H9 (cell line): ENCODE data around the gene THSD7B. TPM values are rescaled to one million over a fixed set of nuclear protein-coding genes. Genes with fewer than 3 reads are reported as not detected.
"Not testable (repeated sequence)": the region's sequence is repeated elsewhere in the genome, so short reads cannot be mapped to it uniquely, and the experiment has no call there.

Experiments
- DNase-seq: peaks from one replicate; pipeline ENCODE4 v3.0.0-alpha.2; 2017
- H2AFZ ChIP-seq: one replicate; pipeline ENCODE4 v1.6.1; 2013; ENCODE audit warnings: mild to moderate bottlenecking, low read length, control low read depth, moderate library complexity
- H2AK5ac ChIP-seq: 2 replicates; pipeline ENCODE4 v1.6.1; 2013; ENCODE audit warnings: low read length, control low read depth, mixed read lengths; ENCODE audit not compliant: insufficient read length
- H2BK120ac ChIP-seq: one replicate; pipeline ENCODE4 v1.6.1; 2013; ENCODE audit warnings: low read depth, mild to moderate bottlenecking, low read length, control low read depth, inconsistent platforms; ENCODE audit not compliant: poor library complexity, severe bottlenecking
- H2BK12ac ChIP-seq: 2 replicates; pipeline ENCODE4 v1.6.1; 2013; ENCODE audit warnings: low read length, control low read depth, mixed read lengths, low read depth; ENCODE audit not compliant: insufficient read length
- H2BK15ac ChIP-seq: 2 replicates; pipeline ENCODE4 v1.6.1; 2013; ENCODE audit warnings: low read depth, low read length, control low read depth
- H2BK20ac ChIP-seq: one replicate; pipeline ENCODE4 v1.6.1; 2013; ENCODE audit warnings: low read depth, mild to moderate bottlenecking, low read length, control low read depth, inconsistent platforms; ENCODE audit not compliant: poor library complexity, severe bottlenecking
- H2BK5ac ChIP-seq: 2 replicates; pipeline ENCODE4 v1.6.1; 2013; ENCODE audit warnings: low read length, control low read depth, mixed read lengths; ENCODE audit not compliant: insufficient read length
- H3K14ac ChIP-seq: 2 replicates; pipeline ENCODE4 v1.6.1; 2013; ENCODE audit warnings: low read length, control low read depth; ENCODE audit not compliant: insufficient read depth
- H3K18ac ChIP-seq: 2 replicates; pipeline ENCODE4 v1.6.1; 2013; ENCODE audit warnings: low read depth, mild to moderate bottlenecking, mixed read lengths, low read length, control low read depth; ENCODE audit not compliant: insufficient read length
- H3K23ac ChIP-seq: 2 replicates; pipeline ENCODE4 v1.6.1; 2013; ENCODE audit warnings: low read length, control low read depth, mixed read lengths, low read depth; ENCODE audit not compliant: insufficient read length
- H3K23me2 ChIP-seq: 2 replicates; pipeline ENCODE4 v1.6.1; 2013; ENCODE audit warnings: low read depth, mild to moderate bottlenecking, mixed read lengths, low read length, control low read depth; ENCODE audit not compliant: insufficient read length, poor library complexity, severe bottlenecking
- H3K27ac ChIP-seq: 2 replicates; pipeline ENCODE4 v1.5.1; 2013; ENCODE audit warnings: low read length, control low read depth, mixed read lengths, low read depth; ENCODE audit not compliant: insufficient read length
- H3K27me3 ChIP-seq: 2 replicates; pipeline ENCODE4 v1.6.1; 2013; ENCODE audit warnings: low read length, control low read depth, inconsistent platforms; ENCODE audit not compliant: insufficient read depth
- H3K4ac ChIP-seq: 2 replicates; pipeline ENCODE4 v1.6.1; 2013; ENCODE audit warnings: low read depth, mild to moderate bottlenecking, control low read depth, inconsistent platforms, low read length, moderate library complexity
- H3K4me1 ChIP-seq: 2 replicates; pipeline ENCODE4 v1.6.1; 2013; ENCODE audit warnings: low read length, control low read depth, inconsistent platforms; ENCODE audit not compliant: insufficient read depth
- H3K4me2 ChIP-seq: 2 replicates; pipeline ENCODE4 v1.6.1; 2013; ENCODE audit warnings: low read length, control low read depth, mixed read lengths; ENCODE audit not compliant: insufficient read length, insufficient read depth
- H3K56ac ChIP-seq: 2 replicates; pipeline ENCODE4 v1.6.1; 2013; ENCODE audit warnings: low read depth, mild to moderate bottlenecking, mixed read lengths, low read length, control low read depth; ENCODE audit not compliant: insufficient read length
- H3K79me1 ChIP-seq: 2 replicates; pipeline ENCODE4 v1.6.1; 2013; ENCODE audit warnings: low read depth, mild to moderate bottlenecking, moderate library complexity, low read length, control low read depth, inconsistent platforms; ENCODE audit not compliant: insufficient read depth, poor library complexity, severe bottlenecking
- H3K79me2 ChIP-seq: 2 replicates; pipeline ENCODE4 v1.6.1; 2013; ENCODE audit warnings: low read length, control low read depth, inconsistent platforms; ENCODE audit not compliant: insufficient read depth
- H3K9ac ChIP-seq: 2 replicates; pipeline ENCODE4 v1.6.1; 2013; ENCODE audit warnings: low read length, control low read depth, mixed read lengths; ENCODE audit not compliant: insufficient read length; ENCODE audit errors: extremely low read depth
- H3K9me3 ChIP-seq: one replicate; pipeline ENCODE4 v1.6.1; 2013; ENCODE audit warnings: low read depth, low read length, inconsistent platforms; ENCODE audit not compliant: control insufficient read depth
- H3T11ph ChIP-seq: one replicate; pipeline ENCODE4 v1.6.1; 2013; ENCODE audit warnings: mild to moderate bottlenecking, low read length, control low read depth, inconsistent platforms
- H4K20me1 ChIP-seq: one replicate; pipeline ENCODE4 v1.6.1; 2013; ENCODE audit not compliant: control insufficient read depth, insufficient read length, insufficient read depth
- H4K5ac ChIP-seq: 2 replicates; pipeline ENCODE4 v1.6.1; 2013; ENCODE audit warnings: low read depth, mild to moderate bottlenecking, mixed read lengths, low read length, control low read depth; ENCODE audit not compliant: insufficient read length
- H4K8ac ChIP-seq: replicated peaks from 2 replicates; pipeline ENCODE4 v1.6.1; 2013; ENCODE audit warnings: low read length, control low read depth, mixed read lengths, low read depth; ENCODE audit not compliant: insufficient read length
- H4K91ac ChIP-seq: 2 replicates; pipeline ENCODE4 v1.6.1; 2013; ENCODE audit warnings: low read depth, mild to moderate bottlenecking, moderate library complexity, mixed read lengths, low read length, control low read depth; ENCODE audit not compliant: insufficient read length
- H3K27ac Mint-ChIP-seq, 3 experiments: 2 replicates in 2 of 3; 3 replicates in 1 of 3; pipeline ENCODE4 v1.8.0; 2020 to 2021; ENCODE audit warnings: mixed read lengths in 3 of 3, mild to moderate bottlenecking in 1 of 3, moderate library complexity in 1 of 3
- H3K27me3 Mint-ChIP-seq: 2 replicates; pipeline ENCODE4 v1.8.0; 2021; ENCODE audit warnings: low read depth, mild to moderate bottlenecking, moderate library complexity, mixed read lengths
- H3K36me3 Mint-ChIP-seq, 3 experiments: 2 replicates in 2 of 3; 3 replicates in 1 of 3; pipeline ENCODE4 v1.8.0; 2020 to 2021; ENCODE audit warnings: low read depth in 3 of 3, mixed read lengths in 3 of 3; ENCODE audit not compliant: insufficient read depth in 1 of 3
- H3K4me1 Mint-ChIP-seq, 2 experiments: 2 replicates each; pipeline ENCODE4 v1.8.0; 2020; ENCODE audit warnings: mixed read lengths in 2 of 2
- H3K4me3 Mint-ChIP-seq, 2 experiments: 2 replicates in 1 of 2; 3 replicates in 1 of 2; pipeline ENCODE4 v1.8.0; 2020 to 2021; ENCODE audit warnings: mild to moderate bottlenecking in 2 of 2, mixed read lengths in 2 of 2, moderate library complexity in 1 of 2
- H3K9me3 Mint-ChIP-seq, 2 experiments: 2 replicates in 1 of 2; 3 replicates in 1 of 2; pipeline ENCODE4 v1.8.0; 2020; ENCODE audit warnings: mild to moderate bottlenecking in 2 of 2, mixed read lengths in 2 of 2, moderate library complexity in 1 of 2
- CTCF ChIP-seq: fragments of 200-600 bp; sonication (generic); conservative IDR thresholded peaks from 3 replicates; pipeline ENCODE4 v1.8.0; 2021; ENCODE audit warnings: antibody characterized with exemption, mild to moderate bottlenecking
- WGBS: extraction: QIAGEN DNeasy Blood & Tissue Kit; methylation state at CpG from one replicate; pipeline ENCODE4 v1.1.7; 2013; ENCODE audit warnings: missing lambda C conversion rate, low lambda C conversion rate, mixed read lengths; ENCODE audit not compliant: insufficient read length; ENCODE audit errors: extremely low coverage; 5-methylcytosine and 5-hydroxymethylcytosine counted together
- total RNA-seq: library from RNA; stranded (reverse); gene quantifications from 2 replicates; pipeline ENCODE4 v1.2.1, GENCODE V29; 2021

The THSD7B gene
- total RNA-seq, 1 experiment from 2014 or later: 0.85 TPM

- Histone ChIP-seq H3K4me2 (no peak overlapping the region), H3K23ac (no peak overlapping the region), H2BK5ac (no peak overlapping the region), H3K9me3 (no peaks in the 10 kb centered on the region), H4K5ac (no peak overlapping the region), H3K9ac (no peak overlapping the region), H3K14ac (no peak overlapping the region), H3K4me1 (no peaks in the 10 kb centered on the region), H4K20me1 (no peaks in the 10 kb centered on the region), H3T11ph (no peak overlapping the region), H2BK12ac (no peak overlapping the region), H2BK15ac (no peak overlapping the region), H3K79me1 (no peaks in the 10 kb centered on the region), H4K91ac (no peak overlapping the region), H3K56ac (no peak overlapping the region), H2AK5ac (no peak overlapping the region), H2BK20ac (no peak overlapping the region), H4K8ac (no peak overlapping the region), H3K4ac (no peak overlapping the region), H3K27me3 (no peaks in the 10 kb centered on the region), H2BK120ac (no peak overlapping the region), H3K27ac (no peak overlapping the region), H3K23me2 (no peaks in the 10 kb centered on the region), H3K79me2 (no peaks in the 10 kb centered on the region), H2AFZ (no peak overlapping the region), H3K18ac (no peak overlapping the region)
- Mint-ChIP-seq H3K27me3 (no peaks in the 10 kb centered on the region), H3K9me3 (peaks cover 7 to 16% of the 10 kb centered on the region in 2 experiments; a peak in 4 of 5 replicates), H3K36me3 (peaks cover 0 to 4% (median 0%) of the 10 kb centered on the region in 3 experiments; a peak in 3 of 7 replicates), H3K4me3 (no peak overlapping the region), H3K27ac (no peak overlapping the region), H3K4me1 (peaks cover 3 to 4% of the 10 kb centered on the region in 2 experiments; a peak in 1 of 4 replicates)
- no peak for DNase-seq
- TF ChIP-seq CTCF: no peak
- no CpG with 5 or more reads among the region's 1 CpG for WGBS
Measured at GRCh38 chr2:137696916-137697315, 931.6 kb downstream of the THSD7B start.

DNA sequence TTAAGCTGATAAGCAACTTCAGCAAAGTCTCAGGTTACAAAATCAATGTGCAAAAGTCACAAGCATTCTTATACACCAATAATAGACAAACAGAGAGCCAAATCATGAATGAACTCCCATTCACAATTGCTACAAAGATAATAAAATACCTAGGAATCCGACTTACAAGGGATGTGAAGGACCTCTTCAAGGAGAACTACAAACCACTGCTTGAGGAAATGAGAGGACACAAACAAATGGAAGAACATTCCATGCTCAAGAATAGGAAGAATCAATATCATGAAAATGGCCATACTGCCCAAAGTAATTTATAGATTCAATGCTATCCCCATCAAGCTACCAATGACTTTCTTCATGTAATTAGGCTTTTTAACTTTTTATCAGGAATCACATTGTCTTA lies 934.9 kb downstream of the THSD7B start:
- not testable (repeated sequence) for H3K56ac ChIP-seq, H3T11ph ChIP-seq, H3K9ac ChIP-seq, H3K23ac ChIP-seq, H3K9me3 ChIP-seq, H2BK20ac ChIP-seq, H4K91ac ChIP-seq, H3K79me2 ChIP-seq, H3K14ac ChIP-seq, H2AFZ ChIP-seq, H3K4me3 Mint-ChIP-seq, H3K79me1 ChIP-seq, H4K8ac ChIP-seq, H2BK120ac ChIP-seq, H3K4me2 ChIP-seq, H2BK15ac ChIP-seq, H4K20me1 ChIP-seq, DNase-seq, H2AK5ac ChIP-seq, H3K27ac ChIP-seq, H3K18ac ChIP-seq, H3K23me2 ChIP-seq, H2BK12ac ChIP-seq, H3K36me3 Mint-ChIP-seq, H3K4me1 Mint-ChIP-seq, H3K27me3 ChIP-seq, H4K5ac ChIP-seq, H3K27me3 Mint-ChIP-seq, H3K4ac ChIP-seq, H2BK5ac ChIP-seq, H3K27ac Mint-ChIP-seq, H3K4me1 ChIP-seq
- no CpG with 5 or more reads among the region's 1 CpG for WGBS
- H3K9me3 Mint-ChIP-seq: peaks cover 10 to 23% of the 10 kb centered on the region in 2 experiments; a peak in 4 of 5 replicates
